Body of pancreas (tissue), 4 donors: ENCODE measurements around the gene MEF2B.

Source experiments
- CTCF ChIP-seq, 7 experiments: fragments of 450-650 bp in 4 of 7; fragments of 200-600 bp in 3 of 7; sonication (generic) in 3 of 7; IDR thresholded peaks; one replicate each; pipeline ENCODE4 v1.5.1; 2016 to 2019; ENCODE audit warnings: antibody characterized with exemption in 7 of 7
- POLR2A ChIP-seq, 3 donors: fragments of 450-650 bp; IDR thresholded peaks; one replicate each; pipeline ENCODE4 v1.6.1; 2016; ENCODE audit warnings: antibody characterized with exemption in 3 of 3, mild to moderate bottlenecking in 2 of 3

GRCh38 chr19:19098084-19098702, 71.9 kb downstream of the MEF2B start:
- TF ChIP-seq CTCF (IDR thresholded peaks at IDR 0.05) (no peak), POLR2A (IDR thresholded peaks at IDR 0.05) (no peak)
